NB4 (cell line): Measurements from ENCODE around the gene ART1.

Experiments
- DNase-seq: peaks from one replicate; pipeline ENCODE4 v3.0.0; 2010; ENCODE audit warnings: low read depth
- H3K4me3 ChIP-seq: one replicate; pipeline ENCODE4 v1.5.1; 2011; ENCODE audit warnings: mild to moderate bottlenecking, low read depth, low read length, moderate library complexity
- CTCF ChIP-seq: IDR thresholded peaks from one replicate; pipeline ENCODE4 v1.5.1; 2012; ENCODE audit warnings: low read depth, low read length
- MAX ChIP-seq: IDR thresholded peaks from 2 replicates; pipeline ENCODE4 v1.6.1; 2011; ENCODE audit warnings: low read depth, low read length
- MYC ChIP-seq: IDR thresholded peaks from 2 replicates; pipeline ENCODE4 v1.6.1; 2011; ENCODE audit warnings: low read depth, low read length
- POLR2A ChIP-seq: IDR thresholded peaks from 2 replicates; pipeline ENCODE4 v1.6.1; 2011; ENCODE audit warnings: mild to moderate bottlenecking; ENCODE audit not compliant: insufficient read length; ENCODE audit errors: extremely low read depth

Gene ART1

GRCh38 chr11:3685923-3686322, 41.0 kb downstream of the ART1 start:
- H3K4me3 ChIP-seq = no peak overlapping the region
- TF ChIP-seq MYC (no peak), MAX (no peak), POLR2A (no peak), CTCF (no peak)
- DNase-seq = no peak

- no peak overlapping the region for H3K4me3 ChIP-seq
Observed at GRCh38 chr11:3686751-3687150, 41.8 kb downstream of the ART1 start.

GRCh38 chr11:3700410-3700809, 55.5 kb downstream of the ART1 start:
- TF ChIP-seq MAX = no peak
- no peak for TF ChIP-seq POLR2A
- TF ChIP-seq MYC = no peak
- no peak for TF ChIP-seq CTCF
- no peak for DNase-seq
- no peak overlapping the region for H3K4me3 ChIP-seq

More at GRCh38 chr11:3686751-3687150, 41.8 kb downstream of the ART1 start:
- no peak for DNase-seq
- TF ChIP-seq POLR2A (no peak), CTCF (no peak), MYC (no peak), MAX (no peak)

GRCh38 chr11:3700910-3701309, 56.0 kb downstream of the ART1 start:
- H3K4me3 ChIP-seq = no peak overlapping the region
- TF ChIP-seq MAX (no peak), POLR2A (no peak), MYC (no peak), CTCF (no peak)

GRCh38 chr11:3703383-3703782, 58.5 kb downstream of the ART1 start:
- no peak for DNase-seq
- H3K4me3 ChIP-seq = no peak overlapping the region
- TF ChIP-seq MAX (no peak), MYC (no peak), CTCF (no peak), POLR2A (no peak)

More at GRCh38 chr11:3700910-3701309, 56.0 kb downstream of the ART1 start:
- DNase-seq = no peak

- TF ChIP-seq POLR2A (no peak), MYC (no peak), CTCF (no peak), MAX (no peak)
- no peak for DNase-seq
- no peak overlapping the region for H3K4me3 ChIP-seq
Observed at GRCh38 chr11:3707176-3707575, 62.2 kb downstream of the ART1 start.
